UCSD-AML1 (cell line): ENCODE measurements around the gene TLN1.

Source experiments
- DNase-seq: peaks from one replicate; lab custom pipeline; 2025; ENCODE audit not compliant: unreplicated experiment; lab: John Stamatoyannopoulos, UW

TLN1 gene

GRCh38 chr9:35711501-35712428, 20.2 kb downstream of the TLN1 start:
- DNase-seq: no peak

- no peak for DNase-seq
Measured at GRCh38 chr9:35710818-35711500, 21.0 kb downstream of the TLN1 start.

DNA sequence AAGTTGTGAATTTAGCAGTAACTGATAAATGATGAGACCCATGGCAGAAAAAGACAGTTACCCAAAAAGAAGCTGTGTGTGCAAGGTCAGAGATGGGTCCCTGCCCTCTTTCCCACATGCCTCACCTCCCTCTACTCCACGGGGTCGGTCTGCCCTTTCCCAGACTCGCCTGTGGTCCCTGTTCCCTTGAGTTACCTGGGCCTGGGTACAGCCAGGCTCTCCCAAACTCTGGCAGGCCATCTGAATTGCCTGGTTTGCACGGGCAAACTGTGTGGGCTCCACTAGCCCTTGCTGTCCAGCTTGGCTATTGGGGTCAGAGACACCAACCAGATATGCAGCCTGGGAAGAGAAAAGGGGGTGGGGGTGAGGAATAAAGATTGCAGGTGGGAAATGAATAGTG, 23.8 kb downstream of the TLN1 start:
- no peak for DNase-seq

GRCh38 chr9:35706951-35707350, 25.0 kb downstream of the TLN1 start:
- DNase-seq: no peak

DNA sequence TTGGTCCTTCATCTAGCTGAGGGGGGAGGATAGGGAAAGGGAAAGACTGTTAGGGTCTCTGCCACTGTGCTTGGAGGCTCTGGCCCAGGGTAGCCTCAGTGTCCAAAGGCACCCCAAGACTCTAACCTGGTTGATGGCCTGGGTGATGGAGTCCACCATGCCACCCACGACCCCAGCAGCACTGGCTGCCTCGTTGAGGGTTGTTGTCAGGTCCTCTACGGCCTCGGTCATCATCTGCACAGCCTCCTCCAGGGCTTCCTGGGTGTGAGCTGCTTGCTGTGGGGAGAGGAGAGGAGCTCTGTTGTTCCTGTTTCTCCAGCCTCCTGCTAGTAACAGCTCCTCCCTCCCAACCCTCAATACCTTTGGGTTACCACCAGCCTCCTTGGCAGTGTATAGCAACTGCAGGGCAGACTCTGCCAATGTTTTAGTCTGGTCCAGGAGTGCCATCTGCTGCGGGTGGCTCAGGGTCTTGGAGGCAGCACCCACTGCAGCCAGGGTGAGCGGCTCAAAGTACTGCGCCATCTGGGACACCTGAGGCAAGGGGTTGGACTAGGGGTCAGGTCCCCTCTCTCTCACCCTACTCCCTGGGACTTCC, 26.1 kb downstream of the TLN1 start:
- no peak for DNase-seq

DNA sequence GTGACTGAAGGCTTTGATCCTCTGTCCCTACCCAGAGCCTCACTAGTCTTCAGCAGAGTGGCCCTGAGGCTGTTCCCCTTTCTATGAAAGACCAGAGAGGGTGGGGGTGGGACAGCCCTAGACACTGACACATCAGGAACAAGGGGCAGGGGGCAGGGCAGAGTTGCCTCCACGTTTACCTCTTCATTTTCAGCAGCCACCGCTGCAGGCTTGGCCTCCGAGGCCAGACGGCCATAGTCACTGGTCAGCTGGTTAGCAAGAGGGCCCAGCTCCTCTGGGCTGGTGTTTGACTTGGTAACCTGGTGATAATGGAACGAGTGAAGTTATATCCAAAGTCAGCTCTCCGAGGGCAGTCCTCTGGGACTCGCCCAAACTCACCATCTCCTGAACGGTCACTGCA, 26.6 kb downstream of the TLN1 start:
- no peak for DNase-seq

DNA sequence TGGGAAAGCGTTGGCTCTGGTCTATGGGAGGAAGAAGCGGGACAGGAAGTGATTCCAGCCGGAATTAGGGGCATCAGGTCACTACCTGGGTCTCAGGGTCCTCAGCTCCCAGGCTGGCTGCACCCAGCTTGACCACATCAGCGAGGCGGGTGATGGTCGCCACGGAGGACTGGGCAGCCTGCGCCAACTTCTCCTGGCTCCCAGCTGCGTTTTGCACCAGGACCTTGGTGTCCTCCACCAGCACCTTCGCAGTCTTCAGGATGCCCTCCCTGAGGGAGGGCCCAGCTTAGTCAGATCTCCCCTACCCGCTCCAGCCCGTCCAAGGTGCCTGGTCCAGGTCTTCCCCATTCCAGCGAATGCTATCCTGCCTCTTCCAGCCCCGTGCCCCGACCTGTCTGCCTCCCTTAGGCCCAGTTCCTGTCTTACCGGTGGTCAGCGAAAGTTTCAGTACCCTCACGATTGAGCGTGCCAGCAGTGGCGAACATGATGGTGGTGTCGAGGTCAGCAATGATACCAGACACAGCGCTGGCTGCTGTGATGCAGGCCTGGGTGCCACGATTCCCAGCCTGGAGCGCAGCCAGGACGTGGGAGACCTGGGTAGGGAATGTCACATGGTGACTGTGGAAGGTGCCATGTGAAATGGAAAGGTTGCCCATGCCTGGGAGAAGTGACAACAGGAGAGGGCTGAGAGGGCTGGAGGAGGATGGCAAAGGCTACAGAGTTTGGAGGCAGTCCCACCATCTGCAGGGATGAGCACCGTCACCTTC, 27.9 kb downstream of the TLN1 start:
- no peak for DNase-seq

- no peak for DNase-seq
Measured at GRCh38 chr9:35702696-35703095, 29.3 kb downstream of the TLN1 start.

DNA sequence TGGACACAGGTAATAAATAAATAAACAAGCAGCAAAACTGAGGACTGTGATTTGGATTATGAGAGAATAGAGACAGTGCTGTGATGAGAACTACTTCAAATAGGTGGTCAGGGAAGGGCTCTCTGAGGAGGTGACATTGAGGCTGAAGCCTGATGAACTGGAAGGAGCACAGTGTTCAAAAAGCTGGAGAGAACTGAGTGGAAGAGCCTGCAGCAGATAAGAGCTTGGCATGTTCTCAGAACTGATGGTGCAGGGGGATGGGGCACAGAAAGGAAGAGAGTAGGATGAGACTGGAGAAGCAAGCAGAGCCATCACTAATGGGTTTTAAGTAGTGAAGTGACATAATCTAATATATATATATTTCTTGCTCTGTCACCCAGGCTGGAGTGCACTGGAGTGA, 31.1 kb downstream of the TLN1 start:
- DNase-seq: no peak

DNA sequence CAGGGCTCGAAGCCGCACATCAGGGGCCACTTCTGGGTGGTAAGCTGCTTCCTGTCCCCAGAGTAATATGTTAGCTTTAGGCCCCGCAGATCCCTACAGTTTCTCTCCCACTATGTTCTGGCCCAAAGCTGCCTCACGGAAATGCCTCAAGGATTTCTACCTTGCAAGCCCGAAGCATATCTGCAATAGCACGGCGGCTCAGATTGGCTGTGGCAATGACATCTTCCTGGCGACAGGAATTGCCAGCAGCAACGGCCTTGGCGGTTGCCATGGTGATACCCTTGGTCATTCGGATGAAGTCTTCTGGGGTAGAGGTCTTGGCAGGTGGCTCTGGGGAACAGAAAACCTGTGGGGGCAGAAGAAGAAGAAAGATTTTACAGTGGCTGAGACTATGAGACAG, 32.0 kb downstream of the TLN1 start:
- DNase-seq: no peak

- DNase-seq: no peak
Measured at GRCh38 chr9:35698231-35698630, 33.8 kb downstream of the TLN1 start.

- DNase-seq: no peak
Measured at GRCh38 chr9:35697486-35697885, 34.5 kb downstream of the TLN1 start.

DNA sequence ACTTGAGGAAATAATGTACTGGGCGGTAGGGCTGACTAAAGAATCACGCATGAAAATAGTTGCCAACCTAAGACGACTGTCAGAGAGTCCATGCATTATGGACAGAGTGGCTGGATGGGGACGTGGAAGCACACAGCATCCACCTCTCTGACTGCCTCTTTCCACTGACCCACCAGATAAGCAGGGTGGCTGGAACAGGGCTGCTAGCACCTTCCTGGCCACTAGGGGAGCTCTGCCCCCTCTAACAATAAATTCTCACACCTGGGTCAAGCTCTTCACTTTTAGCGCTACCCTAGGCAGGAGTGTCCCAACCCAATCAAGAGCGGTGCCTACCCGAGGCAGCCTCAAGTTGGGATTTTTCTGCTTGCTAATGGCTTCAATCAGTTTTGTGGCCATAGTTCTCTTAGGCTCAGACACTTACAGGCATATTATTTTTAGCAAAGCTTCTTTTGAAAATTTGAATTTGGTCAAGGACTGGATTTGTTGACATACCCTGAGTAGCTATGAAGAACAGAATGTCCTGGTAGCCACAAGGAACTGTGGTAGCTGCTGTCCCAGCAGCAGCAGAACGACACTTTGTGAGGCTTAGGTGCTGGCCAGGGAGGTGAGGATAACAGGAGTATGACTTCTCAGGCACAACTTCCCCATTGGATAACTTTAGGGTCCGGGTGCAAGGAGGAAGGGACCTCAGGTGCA, 35.3 kb downstream of the TLN1 start:
- peak; percentile 52 for DNase-seq

DNA sequence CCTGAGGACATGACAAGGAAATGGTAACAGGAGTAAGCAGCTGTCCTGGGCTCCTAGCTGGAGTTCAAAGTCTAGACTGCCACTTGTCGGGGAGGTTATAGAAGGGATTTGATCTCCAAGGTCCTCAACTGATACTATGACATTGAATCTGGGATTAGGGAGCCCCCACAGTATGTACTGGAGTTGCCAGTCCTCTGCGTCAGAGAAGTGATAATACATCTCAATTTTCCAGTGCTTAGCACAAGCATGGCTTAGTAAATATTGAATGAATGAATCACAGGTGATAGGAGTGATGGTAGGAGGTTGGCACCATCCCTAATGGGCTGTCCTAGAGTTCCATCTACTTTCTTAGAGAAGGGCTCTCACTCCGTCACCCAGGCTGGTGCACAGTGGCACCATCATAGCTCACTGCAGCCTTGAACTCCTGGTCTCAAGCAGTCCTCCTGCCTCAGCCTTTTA, 36.0 kb downstream of the TLN1 start:
- DNase-seq: no peak

- DNase-seq: no peak
Measured at GRCh38 chr9:35691757-35692301, 40.2 kb downstream of the TLN1 start.

DNA sequence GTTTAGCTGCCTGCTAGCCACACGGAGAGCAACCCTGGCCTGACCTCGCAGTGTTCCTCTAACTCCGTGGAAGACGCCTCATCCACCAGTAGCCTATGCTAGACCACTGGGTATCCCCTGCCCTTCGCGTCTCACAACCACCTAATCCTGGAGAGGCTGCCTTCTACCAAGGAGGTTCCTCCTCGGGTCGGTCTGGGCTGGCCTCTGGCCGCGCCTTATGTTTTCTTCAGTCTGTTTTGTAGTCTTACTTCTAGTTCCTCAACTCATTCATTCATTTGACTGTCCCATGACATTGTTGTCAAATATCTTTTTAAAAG, 40.7 kb downstream of the TLN1 start:
- no peak for DNase-seq

DNA sequence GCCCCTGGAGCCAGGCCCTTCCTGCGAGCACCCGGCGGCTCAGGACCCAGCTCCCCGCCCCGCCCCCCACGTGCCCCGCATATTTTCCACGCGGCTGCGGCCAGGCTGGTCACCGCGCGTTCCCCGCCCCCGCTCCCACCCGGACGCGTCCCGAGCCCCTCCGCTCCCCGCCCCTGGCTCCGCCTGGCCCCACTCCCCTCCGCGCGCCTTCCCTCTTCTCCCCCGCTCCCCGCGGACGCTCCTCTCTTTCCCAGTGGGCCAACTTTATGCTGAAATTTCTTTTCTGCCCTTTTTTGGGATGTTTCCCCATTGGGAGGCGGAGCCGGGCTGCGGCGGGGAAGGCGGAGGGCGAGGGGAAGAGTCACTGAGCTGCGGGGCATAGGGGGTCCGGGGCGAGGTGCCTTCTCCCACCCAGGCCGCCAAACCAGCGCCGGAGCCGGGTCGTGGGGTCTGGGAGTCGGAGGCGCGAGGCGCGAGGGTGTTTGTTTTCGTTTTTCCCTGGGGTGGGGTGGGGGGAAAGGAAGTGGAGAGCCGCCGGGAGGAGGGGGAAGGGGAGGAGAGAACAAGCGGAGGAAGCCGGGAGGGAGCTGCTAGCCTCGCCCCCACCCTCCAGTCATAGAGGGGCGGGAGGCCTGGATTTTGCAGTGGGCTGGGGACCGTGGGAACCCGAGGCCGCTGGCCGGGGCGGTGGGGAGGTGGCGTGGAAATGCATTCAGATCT, 41.2 kb downstream of the TLN1 start:
- DNase-seq: peak; percentile 64

GRCh38 chr9:35690294-35690613, 41.7 kb downstream of the TLN1 start:
- no peak for DNase-seq

DNA sequence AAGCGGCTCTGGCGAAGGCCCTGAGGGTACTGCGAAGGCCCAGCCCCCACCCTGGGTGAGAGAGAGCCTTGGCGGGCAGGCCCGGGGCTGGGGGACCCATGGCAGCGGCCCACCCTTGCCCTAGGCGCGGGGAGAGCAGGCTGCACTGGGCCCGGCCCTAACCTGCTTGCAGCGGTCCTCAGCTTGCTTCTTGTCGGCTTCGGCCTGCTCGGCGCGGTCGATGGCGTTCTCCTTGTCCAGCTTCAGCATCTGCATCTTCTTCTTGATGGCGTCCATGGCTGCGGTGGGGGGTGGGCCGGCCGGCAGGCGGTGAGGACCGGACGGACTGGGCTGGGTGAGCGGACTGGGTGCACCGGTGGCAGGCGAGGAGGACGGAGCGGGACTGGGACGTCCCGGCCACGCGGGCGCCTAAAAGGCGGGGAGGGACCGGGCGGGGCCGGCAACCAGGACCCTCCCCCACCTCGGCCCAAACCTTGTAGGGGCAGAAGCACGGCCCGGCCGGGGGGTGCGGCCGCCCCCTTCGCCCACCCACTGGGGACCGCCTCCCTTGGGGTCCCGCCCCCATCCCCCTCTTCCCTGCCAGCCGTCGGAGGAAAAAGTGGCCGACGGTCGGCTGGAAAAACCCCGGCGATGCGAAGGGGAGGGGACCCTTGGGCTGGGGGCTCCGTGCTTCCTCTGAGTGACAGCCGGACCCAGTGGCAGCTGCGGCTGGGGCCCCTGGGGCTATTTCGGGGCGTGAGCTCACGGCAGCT, 42.3 kb downstream of the TLN1 start, which contains the start of gene TPM2:
Gene TPM2 (minus strand): TSS at position 384 of the 752 bp plus-strand sequence. CDS start 108 bp downstream, at position 276.
- no peak for DNase-seq
